Activated CD4-positive, alpha-beta T cell treated with anti-CD3 and anti-CD28 coated beads for 1 hour (primary cell): ENCODE data around the gene MT1G.
A peak's percentile ranks its signal among the peaks of the same experiment; 100 is the strongest.

Experiments used
- DNase-seq: peaks from one replicate; pipeline ENCODE4 v3.0.0-alpha.2; 2020

Gene MT1G

GRCh38 chr16:56662357-56663354 is 5.2 kb downstream of the MT1G start:
- no peak for DNase-seq

- no peak for DNase-seq
Measured at GRCh38 chr16:56658327-56658875, 9.5 kb downstream of the MT1G start.

- peak; percentile 45 for DNase-seq
Measured at GRCh38 chr16:56657555-56658326, 10.1 kb downstream of the MT1G start, which contains the start of gene MT1F. MT1F (plus strand) TSS chr16:56657959; CDS start chr16:56658059, 100 bp downstream.

- no peak for DNase-seq
Measured at GRCh38 chr16:56653218-56653617, 14.6 kb downstream of the MT1G start.

- DNase-seq = no peak
Measured at GRCh38 chr16:56652600-56652999, 15.3 kb downstream of the MT1G start.

- DNase-seq = no peak
Measured at GRCh38 chr16:56651586-56651985, 16.3 kb downstream of the MT1G start, which contains the start of gene MT1B. MT1B (plus strand) TSS chr16:56651886; CDS start chr16:56651954, 68 bp downstream.

- DNase-seq = no peak
Measured at GRCh38 chr16:56649820-56650219, 18.0 kb downstream of the MT1G start.

GRCh38 chr16:56649271-56649670 is 18.6 kb downstream of the MT1G start:
- DNase-seq = no peak

GRCh38 chr16:56647641-56648431 is 20.0 kb downstream of the MT1G start:
- DNase-seq = no peak

GRCh38 chr16:56645838-56646237 is 22.0 kb downstream of the MT1G start:
- DNase-seq = no peak

GRCh38 chr16:56645311-56645710 is 22.6 kb downstream of the MT1G start:
- no peak for DNase-seq

GRCh38 chr16:56643833-56644232 is 24.0 kb downstream of the MT1G start:
- no peak for DNase-seq

GRCh38 chr16:56643080-56643778 is 24.6 kb downstream of the MT1G start:
- peak; percentile 59 for DNase-seq

GRCh38 chr16:56641166-56641565 is 26.7 kb downstream of the MT1G start:
- no peak for DNase-seq

GRCh38 chr16:56640076-56640475 is 27.8 kb downstream of the MT1G start:
- DNase-seq = no peak

GRCh38 chr16:56639045-56639444 is 28.8 kb downstream of the MT1G start:
- no peak for DNase-seq

GRCh38 chr16:56637814-56638750 is 29.8 kb downstream of the MT1G start, which contains the start of gene MT1A:
MT1A (plus strand) TSS chr16:56638666; CDS start chr16:56638739, 73 bp downstream.
- no peak for DNase-seq

- no peak for DNase-seq
Measured at GRCh38 chr16:56636616-56637413, 31.1 kb downstream of the MT1G start.

- no peak for DNase-seq
Measured at GRCh38 chr16:56635441-56635967, 32.4 kb downstream of the MT1G start.
